Thyroid gland (tissue), 4 donors: ENCODE results near the gene P2RY8. TPM values are rescaled to one million over a fixed set of nuclear protein-coding genes. Genes with fewer than 3 reads are reported as not detected.

Source experiments
- DNase-seq, 2 donors: peaks; one replicate each; pipeline ENCODE4 v3.0.0-alpha.2; 2019
- H3K27ac ChIP-seq, 3 donors: fragments of 200-600 bp; sonication (generic); 1 replicate in 2 of 3; 2 replicates in 1 of 3; pipeline ENCODE4 v1.5.1; 2016 to 2019; ENCODE audit warnings: mild to moderate bottlenecking in 1 of 3, moderate library complexity in 1 of 3
- H3K27me3 ChIP-seq: fragments of 200-600 bp; sonication (generic); one replicate; pipeline ENCODE4 v1.5.1; 2019
- H3K36me3 ChIP-seq, 2 donors: fragments of 200-600 bp; sonication (generic); one replicate each; pipeline ENCODE4 v1.5.1; 2016 to 2019
- H3K4me1 ChIP-seq, 2 donors: fragments of 200-600 bp; sonication (generic); one replicate each; pipeline ENCODE4 v1.5.1; 2017 to 2019
- H3K4me3 ChIP-seq, 3 donors: fragments of 200-600 bp; sonication (generic); replicated peaks in 1 of 3; 1 replicate in 2 of 3; 2 replicates in 1 of 3; pipeline ENCODE4 v1.5.1; 2016; ENCODE audit warnings: mild to moderate bottlenecking in 1 of 3
- H3K9me3 ChIP-seq: fragments of 200-600 bp; sonication (generic); one replicate; pipeline ENCODE4 v1.5.1; 2017
- CTCF ChIP-seq, 6 experiments: fragments of 200-600 bp in 3 of 6; fragments of 450-650 bp in 3 of 6; sonication (generic) in 3 of 6; IDR thresholded peaks; one replicate each; pipeline ENCODE4 v1.5.1; 2016 to 2019; ENCODE audit warnings: antibody characterized with exemption in 6 of 6, mild to moderate bottlenecking in 2 of 6, inconsistent platforms in 1 of 6, moderate library complexity in 1 of 6
- POLR2A ChIP-seq, 2 donors: fragments of 450-650 bp; IDR thresholded peaks; one replicate each; pipeline ENCODE4 v1.6.1; 2017; ENCODE audit warnings: antibody characterized with exemption in 2 of 2, mild to moderate bottlenecking in 2 of 2, moderate library complexity in 1 of 2
- WGBS, 2 donors: methylation state at CpG; one replicate each; pipeline ENCODE4 v1.1.5; 2017; 5-methylcytosine and 5-hydroxymethylcytosine counted together
- intact Hi-C: fragments of 100-400 bp; cut with DNase I; formaldehyde crosslinking; loops from one replicate; pipeline ENCODE4 v1.15.1; 2023
- total RNA-seq, 4 donors: library from RNA; depleted of rRNA; stranded (reverse); fragments of >200 nt; gene quantifications; one replicate each; pipeline ENCODE4 v1.2.3, GENCODE V29; 2016

Gene P2RY8
- total RNA-seq, 4 donors from 2014 or later = 2.4 to 11.9 (median 3.0) TPM

DNA sequence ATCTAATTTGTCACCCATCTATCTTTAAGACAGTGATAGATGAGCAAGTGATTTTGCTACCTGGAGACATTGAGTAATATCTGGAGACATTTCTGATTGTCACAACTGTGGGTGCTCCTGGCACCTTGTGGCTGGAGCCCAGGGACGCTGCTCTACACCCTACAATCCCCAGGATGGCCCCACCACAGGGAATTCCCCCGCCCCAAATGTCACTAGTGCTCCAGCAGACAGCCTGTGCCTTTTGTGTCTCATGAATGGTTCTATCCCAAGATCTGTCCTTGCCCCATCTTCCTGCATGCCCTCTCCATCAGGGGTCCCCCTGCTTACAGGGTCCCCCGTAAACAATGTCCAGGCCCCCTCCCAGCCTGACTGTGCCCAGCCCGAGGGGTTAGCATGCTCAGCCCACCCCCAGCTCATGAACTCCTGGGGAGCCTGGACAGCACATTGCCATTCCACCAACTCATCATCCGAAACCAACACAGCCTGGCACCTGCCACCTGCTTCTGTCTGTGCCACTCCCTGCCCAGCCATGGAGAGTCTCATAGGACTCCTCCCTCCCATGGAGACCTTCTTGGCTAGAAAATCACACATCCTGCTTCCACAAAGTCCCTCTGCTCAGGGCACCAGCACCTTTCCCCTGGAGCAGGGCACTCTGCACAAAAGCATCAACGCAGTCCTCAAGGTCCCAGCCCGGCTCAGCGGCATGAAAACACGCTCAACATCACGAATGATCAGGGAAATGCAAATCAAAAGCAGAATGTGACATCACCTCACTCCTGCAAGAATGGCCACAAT lies 5.7 kb downstream of the P2RY8 start:
- intact Hi-C loops = no loop called here
- H3K27me3 ChIP-seq = no peaks in the 10 kb centered on the region
- H3K27ac ChIP-seq = no peak overlapping the region
- no peaks in the 10 kb centered on the region for H3K9me3 ChIP-seq
- no peaks in the 10 kb centered on the region for H3K4me1 ChIP-seq
- no peak for DNase-seq
- no peak overlapping the region for H3K4me3 ChIP-seq
- no peaks in the 10 kb centered on the region for H3K36me3 ChIP-seq
- TF ChIP-seq CTCF (IDR thresholded peaks at IDR 0.05) (no peak), POLR2A (IDR thresholded peaks at IDR 0.05) (no peak)
- WGBS, 2 donors = 80% methylated on average over 9 to 10 of the region's 10 CpGs

DNA sequence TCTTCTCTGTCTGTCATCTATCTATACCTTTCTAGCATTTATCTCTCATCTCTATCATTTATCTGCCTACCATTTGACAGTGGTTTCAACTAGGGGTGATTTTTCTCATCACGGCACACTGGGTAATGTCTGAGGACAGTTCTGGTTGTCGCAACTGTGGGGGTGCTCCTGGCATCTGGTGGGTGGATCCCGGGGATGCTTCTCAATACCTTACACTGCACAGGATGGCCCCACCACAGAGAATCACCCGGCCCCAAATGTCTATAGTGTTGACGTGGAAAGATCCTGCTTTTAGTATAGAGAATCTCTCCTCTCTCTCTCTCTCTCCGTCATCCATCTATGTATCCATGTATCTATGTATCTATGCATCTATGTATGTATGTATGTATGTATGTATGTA lies 7.2 kb downstream of the P2RY8 start:
- Histone ChIP-seq H3K4me3 (no peak overlapping the region), H3K9me3 (no peaks in the 10 kb centered on the region), H3K27ac (no peak overlapping the region), H3K4me1 (no peaks in the 10 kb centered on the region), H3K27me3 (no peaks in the 10 kb centered on the region), H3K36me3 (no peaks in the 10 kb centered on the region)
- TF ChIP-seq POLR2A (IDR thresholded peaks at IDR 0.05) (no peak), CTCF (IDR thresholded peaks at IDR 0.05) (no peak)
- intact Hi-C loops = no loop called here
- WGBS, 2 donors = 81 to 83% methylated on average over 6 of the region's 6 CpGs
- no peak for DNase-seq

DNA sequence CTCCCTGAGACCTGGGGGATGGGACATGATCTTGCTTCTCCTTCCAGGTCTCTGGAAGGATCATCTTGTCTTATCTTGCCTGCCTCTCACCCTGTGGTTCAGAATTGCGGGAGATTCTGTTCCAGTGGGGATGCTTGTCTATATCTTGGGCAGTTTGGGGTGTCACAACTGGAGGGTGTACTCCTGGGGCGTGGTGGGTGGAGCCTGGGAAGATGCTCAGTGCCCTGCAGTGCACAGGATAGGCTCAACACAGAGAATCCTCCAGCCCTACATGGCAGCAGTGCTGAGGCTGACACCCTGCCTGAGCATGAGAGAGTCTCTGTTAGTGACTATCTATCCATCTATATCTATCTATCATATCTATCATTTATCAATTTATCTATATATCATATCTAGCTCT lies 7.7 kb downstream of the P2RY8 start:
- WGBS, 2 donors = 65 to 66% methylated on average over 2 of the region's 2 CpGs
- H3K4me3 ChIP-seq = no peak overlapping the region
- H3K27ac ChIP-seq = no peak overlapping the region
- TF ChIP-seq POLR2A (IDR thresholded peaks at IDR 0.05) (no peak), CTCF (IDR thresholded peaks at IDR 0.05) (no peak)
- no peaks in the 10 kb centered on the region for H3K36me3 ChIP-seq
- no peaks in the 10 kb centered on the region for H3K9me3 ChIP-seq
- no peaks in the 10 kb centered on the region for H3K4me1 ChIP-seq
- intact Hi-C loops = no loop called here
- no peaks in the 10 kb centered on the region for H3K27me3 ChIP-seq
- no peak for DNase-seq

DNA sequence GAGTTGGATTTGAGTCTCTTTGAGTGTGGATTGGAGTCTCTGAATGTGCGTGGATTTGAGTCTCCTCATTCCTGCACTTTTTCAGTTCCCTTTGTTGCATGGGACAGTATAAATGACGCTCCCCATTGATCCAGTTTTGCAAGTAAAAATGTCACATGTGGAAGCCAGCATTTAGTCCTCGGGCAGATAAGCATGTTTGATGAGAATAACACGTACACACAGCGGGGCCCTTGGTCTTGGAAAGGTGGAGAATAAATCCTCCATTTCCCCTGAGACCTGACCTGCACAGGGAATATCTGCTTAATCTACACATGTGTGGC lies 8.1 kb downstream of the P2RY8 start:
- Histone ChIP-seq H3K36me3 (no peaks in the 10 kb centered on the region), H3K4me3 (no peak overlapping the region), H3K27ac (no peak overlapping the region), H3K27me3 (no peaks in the 10 kb centered on the region), H3K4me1 (no peaks in the 10 kb centered on the region), H3K9me3 (no peaks in the 10 kb centered on the region)
- 73 to 80% methylated on average over 5 of the region's 5 CpGs for WGBS, 2 donors
- DNase-seq = no peak
- intact Hi-C loops = no loop called here
- no peak for TF ChIP-seq CTCF (IDR thresholded peaks at IDR 0.05)
- no peak for TF ChIP-seq POLR2A (IDR thresholded peaks at IDR 0.05)

DNA sequence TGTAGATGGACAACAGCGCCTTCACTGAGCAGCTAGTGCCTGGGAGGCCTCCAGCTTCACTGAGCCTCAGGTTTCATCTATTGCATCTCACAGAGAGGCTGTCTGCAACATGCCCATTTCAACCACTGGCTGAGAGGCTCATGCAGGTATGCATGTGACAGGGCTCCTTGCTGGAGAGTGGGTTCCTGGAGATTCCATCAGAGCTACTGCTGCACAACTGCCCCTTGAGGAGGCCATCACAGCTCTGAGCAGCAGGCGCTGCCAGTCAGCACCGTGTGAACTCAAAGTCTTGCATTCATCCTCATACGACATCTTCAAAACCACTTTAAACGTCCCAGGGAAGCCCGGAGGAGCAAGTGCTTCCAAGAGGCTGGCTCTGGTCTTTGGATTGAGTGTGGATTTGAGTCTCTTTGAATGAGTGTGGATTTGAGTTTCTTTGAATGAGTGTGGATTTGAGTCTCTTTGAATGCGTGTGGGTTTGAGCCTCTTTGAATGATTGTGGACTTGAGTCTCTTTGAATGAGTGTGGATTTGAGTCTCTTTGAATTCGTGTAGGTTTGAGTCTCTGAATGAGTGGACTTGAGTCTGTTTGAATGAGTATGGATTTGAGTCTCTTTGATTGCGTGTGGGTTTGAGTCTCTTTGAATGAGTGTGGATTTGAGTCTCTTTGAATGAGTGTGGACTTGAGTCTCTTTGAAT lies 8.7 kb downstream of the P2RY8 start:
- intact Hi-C loops = no loop called here
- TF ChIP-seq CTCF (IDR thresholded peaks at IDR 0.05) = no peak
- no peak for TF ChIP-seq POLR2A (IDR thresholded peaks at IDR 0.05)
- no peak for DNase-seq
- no peak overlapping the region for H3K27ac ChIP-seq
- H3K27me3 ChIP-seq = no peaks in the 10 kb centered on the region
- H3K36me3 ChIP-seq = no peaks in the 10 kb centered on the region
- H3K9me3 ChIP-seq = no peaks in the 10 kb centered on the region
- 69 to 80% methylated on average over 9 of the region's 9 CpGs for WGBS, 2 donors
- H3K4me3 ChIP-seq = no peak overlapping the region
- no peaks in the 10 kb centered on the region for H3K4me1 ChIP-seq
